Activated CD4-positive, alpha-beta T cell treated with anti-CD3 and anti-CD28 coated beads, Interleukin-2, amount 10 ng/mL, durations not matched to agents 7 days and 5 days (primary cell): Measurements from ENCODE around the gene SLC47A2. TPM values are rescaled to one million over a fixed set of nuclear protein-coding genes. Genes with fewer than 3 reads are reported as not detected.

Experiments
- CTCF ChIA-PET: fragments of 350-600 bp; sonication (Branson Sonifier 250); formaldehyde crosslinking; loops from one replicate; lab custom pipeline; 2021; ENCODE audit warnings: antibody characterized with exemption; lab: Charles Lee
- POLR2A ChIA-PET: fragments of 350-600 bp; sonication (Branson Sonifier 250); formaldehyde crosslinking; loops from one replicate; lab custom pipeline; 2021; ENCODE audit warnings: antibody characterized with exemption; lab: Charles Lee
- DNase-seq: peaks from one replicate; pipeline ENCODE4 v3.0.0-alpha.2; 2020
- H3K27ac Mint-ChIP-seq: one replicate; pipeline ENCODE4 v1.8.0; 2021; ENCODE audit warnings: mild to moderate bottlenecking, moderate library complexity, mixed read lengths
- H3K27me3 Mint-ChIP-seq: one replicate; pipeline ENCODE4 v1.8.0; 2021; ENCODE audit warnings: mixed read lengths
- H3K36me3 Mint-ChIP-seq: one replicate; pipeline ENCODE4 v1.8.0; 2021; ENCODE audit warnings: low read depth, mixed read lengths
- H3K4me1 Mint-ChIP-seq: one replicate; pipeline ENCODE4 v1.8.0; 2021; ENCODE audit warnings: mixed read lengths
- H3K4me3 Mint-ChIP-seq: one replicate; pipeline ENCODE4 v1.8.0; 2021; ENCODE audit warnings: mild to moderate bottlenecking, moderate library complexity, mixed read lengths
- H3K9me3 Mint-ChIP-seq: one replicate; pipeline ENCODE4 v1.8.0; 2021; ENCODE audit warnings: mixed read lengths
- total RNA-seq, 2 experiments: library from RNA; stranded (reverse); gene quantifications; one replicate each; pipeline ENCODE4 v1.2.3, GENCODE V29; 2021

Gene SLC47A2
- total RNA-seq, 2 experiments from 2014 or later = not detected

GRCh38 chr17:19647697-19648474, 68.5 kb downstream of the SLC47A2 start:
- Mint-ChIP-seq H3K9me3 (no peaks in the 10 kb centered on the region), H3K36me3 (peaks cover 3% of the 10 kb centered on the region), H3K4me3 (peak overlapping the region; percentile 92), H3K27ac (peak overlapping the region; percentile 91), H3K27me3 (peaks cover 6% of the 10 kb centered on the region), H3K4me1 (peaks cover 36% of the 10 kb centered on the region)
- DNase-seq = peak; percentile 35
- ChIA-PET CTCF (interaction anchor here (1.0 to 2.1 kb wide), 4 partner anchors 9 to 134 kb away, joined by 3 to 5 read pairs (median 4); no protein-coding TSS in a partner anchor), POLR2A (interaction anchor here (0.5 to 0.8 kb wide), 3 partner anchors 9 to 301 kb away, joined by 3 to 4 read pairs (median 3); partner anchors contain the start of gene B9D1)

DNA sequence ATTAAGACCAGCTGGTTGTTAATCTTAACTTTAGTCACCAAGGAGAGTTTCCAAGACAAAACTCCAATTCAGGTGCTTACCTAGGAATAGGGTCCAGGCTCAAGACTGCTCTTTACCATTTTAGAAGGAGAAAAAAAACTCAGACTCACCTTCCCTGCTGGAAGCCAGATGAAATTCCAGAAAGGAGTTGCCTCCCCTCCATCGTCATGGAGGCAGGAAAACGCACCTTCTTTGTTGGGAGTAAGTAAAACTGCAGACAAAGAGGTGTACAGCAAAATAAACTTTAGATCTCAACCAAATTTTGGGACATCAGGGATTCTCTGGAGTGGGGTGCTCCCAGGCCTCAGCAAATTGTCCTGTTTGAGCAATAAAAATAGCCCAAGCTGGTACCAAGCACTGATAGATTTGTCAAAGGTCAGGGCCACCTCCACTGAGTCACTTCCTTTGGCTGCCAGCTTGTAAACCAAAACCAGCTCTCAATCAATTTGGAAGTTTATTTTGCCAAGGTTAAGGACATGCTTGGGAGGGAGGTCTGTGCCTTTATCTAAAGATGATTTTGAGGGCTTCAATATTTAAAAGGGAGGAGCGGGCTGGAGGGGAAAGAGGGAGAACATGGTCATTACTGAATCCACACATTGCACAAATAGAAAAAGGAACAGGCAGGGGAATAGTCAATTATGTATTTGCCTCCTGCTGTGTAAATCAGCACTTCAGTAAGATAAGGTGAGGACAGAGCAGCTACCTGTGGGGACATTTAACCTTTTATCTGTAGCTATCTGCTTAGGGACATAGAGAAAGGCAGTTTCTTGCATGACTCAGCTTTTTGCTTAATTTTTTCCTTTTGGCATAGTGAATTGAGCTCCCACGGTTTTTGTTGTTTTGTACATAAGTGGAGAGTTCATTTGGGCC, 69.3 kb downstream of the SLC47A2 start:
- ChIA-PET POLR2A (interaction anchor here (0.6 kb wide), 1 partner anchor 284 kb away, joined by 3 read pairs; the partner anchor contains the start of gene B9D1), CTCF (interaction anchor here (0.6 to 2.1 kb wide), 5 partner anchors 8 to 134 kb away, joined by 3 to 5 read pairs (median 4); no protein-coding TSS in a partner anchor)
- H3K4me3 Mint-ChIP-seq = peak overlapping the region; percentile 92
- peaks cover 13% of the 10 kb centered on the region for H3K27me3 Mint-ChIP-seq
- H3K36me3 Mint-ChIP-seq = no peaks in the 10 kb centered on the region
- H3K4me1 Mint-ChIP-seq = peaks cover 43% of the 10 kb centered on the region
- peak overlapping the region; percentile 91 for H3K27ac Mint-ChIP-seq
- no peak for DNase-seq
- H3K9me3 Mint-ChIP-seq = no peaks in the 10 kb centered on the region

GRCh38 chr17:19645734-19646201, 70.6 kb downstream of the SLC47A2 start:
- Mint-ChIP-seq H3K4me1 (peaks cover 42% of the 10 kb centered on the region), H3K36me3 (no peaks in the 10 kb centered on the region), H3K9me3 (no peaks in the 10 kb centered on the region), H3K27me3 (peaks cover 23% of the 10 kb centered on the region), H3K27ac (no peak overlapping the region), H3K4me3 (no peak overlapping the region)
- POLR2A ChIA-PET = no interaction called here
- CTCF ChIA-PET = interaction anchor here (0.6 to 1.2 kb wide), 3 partner anchors 8 to 139 kb away, joined by 3 read pairs; no protein-coding TSS in a partner anchor
- peak; percentile 69 for DNase-seq

DNA sequence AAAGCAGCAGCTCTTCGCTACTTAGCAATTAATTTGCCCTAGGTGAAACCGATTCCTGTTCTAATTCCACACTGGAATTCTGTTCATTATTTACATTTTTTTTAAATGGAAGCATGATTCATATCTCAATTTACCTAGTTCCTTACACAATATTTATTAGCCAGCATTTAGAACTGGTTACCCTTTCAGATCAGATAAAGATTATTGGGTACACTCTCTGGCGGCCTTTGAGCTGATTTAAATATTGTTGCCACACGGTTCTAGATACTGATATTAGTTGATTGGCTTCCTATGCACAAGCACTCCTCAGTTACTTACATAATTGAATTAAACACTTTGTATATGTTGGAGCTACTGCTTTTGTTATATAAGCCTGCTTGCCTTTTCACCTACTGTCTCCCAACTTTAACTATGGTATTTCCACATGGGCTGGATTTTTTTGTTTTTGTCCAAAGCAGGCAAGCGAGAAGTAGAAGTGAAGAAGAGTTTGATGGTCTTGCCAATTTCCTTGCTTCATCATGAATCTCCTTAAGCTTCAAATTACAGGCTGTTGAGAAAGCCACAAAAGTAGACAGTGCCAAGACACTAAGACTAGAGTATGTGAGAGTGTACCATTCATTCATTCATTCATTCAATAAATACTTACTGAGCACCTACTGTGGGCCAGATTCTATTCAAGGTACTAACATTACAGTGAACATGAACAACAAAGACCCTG, 71.7 kb downstream of the SLC47A2 start:
- Mint-ChIP-seq H3K27ac (no peak overlapping the region), H3K36me3 (no peaks in the 10 kb centered on the region), H3K4me3 (no peak overlapping the region), H3K4me1 (peaks cover 38% of the 10 kb centered on the region), H3K27me3 (peaks cover 25% of the 10 kb centered on the region), H3K9me3 (no peaks in the 10 kb centered on the region)
- POLR2A ChIA-PET = no interaction called here
- CTCF ChIA-PET = interaction anchor here (0.7 to 1.2 kb wide), 2 partner anchors 9 to 10 kb away, joined by 3 read pairs; no protein-coding TSS in a partner anchor
- DNase-seq = no peak

- Mint-ChIP-seq H3K4me1 (peaks cover 24% of the 10 kb centered on the region), H3K4me3 (no peak overlapping the region), H3K27ac (no peak overlapping the region), H3K36me3 (no peaks in the 10 kb centered on the region), H3K27me3 (peaks cover 36% of the 10 kb centered on the region), H3K9me3 (no peaks in the 10 kb centered on the region)
- DNase-seq = no peak
- ChIA-PET POLR2A (no interaction called here), CTCF (interaction anchor here (1.4 kb wide), 1 partner anchor 12 kb away, joined by 3 read pairs; no protein-coding TSS in a partner anchor)
Observed at GRCh38 chr17:19642373-19642893, 74.0 kb downstream of the SLC47A2 start.

DNA sequence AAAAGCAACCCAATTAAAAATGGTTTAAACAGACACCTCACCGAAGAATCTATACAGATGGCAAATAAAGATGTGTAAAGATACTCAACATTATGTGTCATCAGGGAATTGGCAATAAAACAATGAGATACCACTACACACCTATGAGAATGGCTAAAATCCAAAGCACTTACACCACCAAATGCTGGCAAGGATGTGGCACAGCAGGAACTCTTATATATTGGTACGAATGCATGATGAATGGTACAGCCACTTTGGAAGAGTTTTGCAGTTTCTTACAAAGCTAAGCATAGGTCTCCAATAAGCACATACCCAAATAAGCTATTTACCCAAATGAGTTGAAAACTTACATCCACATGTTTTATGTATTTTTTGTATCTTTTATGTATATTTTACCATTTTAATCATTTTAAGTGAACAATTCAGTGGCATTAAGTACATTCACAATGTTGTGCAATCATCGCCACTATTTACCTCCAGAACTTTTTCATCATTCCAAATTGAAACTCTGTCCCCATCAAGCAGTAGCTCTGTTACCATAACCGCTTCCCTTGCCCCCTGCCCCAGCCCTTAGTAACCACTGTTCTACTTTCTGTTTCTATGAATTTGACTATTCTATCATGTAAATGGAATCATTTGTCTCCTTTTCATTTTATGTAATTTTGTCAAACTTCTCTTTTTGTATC, 74.6 kb downstream of the SLC47A2 start:
- no peak overlapping the region for H3K4me3 Mint-ChIP-seq
- ChIA-PET POLR2A (no interaction called here), CTCF (interaction anchor here (1.4 kb wide), 1 partner anchor 12 kb away, joined by 3 read pairs; no protein-coding TSS in a partner anchor)
- peaks cover 37% of the 10 kb centered on the region for H3K27me3 Mint-ChIP-seq
- no peaks in the 10 kb centered on the region for H3K36me3 Mint-ChIP-seq
- H3K27ac Mint-ChIP-seq = no peak overlapping the region
- no peaks in the 10 kb centered on the region for H3K9me3 Mint-ChIP-seq
- DNase-seq = no peak
- peaks cover 18% of the 10 kb centered on the region for H3K4me1 Mint-ChIP-seq

DNA sequence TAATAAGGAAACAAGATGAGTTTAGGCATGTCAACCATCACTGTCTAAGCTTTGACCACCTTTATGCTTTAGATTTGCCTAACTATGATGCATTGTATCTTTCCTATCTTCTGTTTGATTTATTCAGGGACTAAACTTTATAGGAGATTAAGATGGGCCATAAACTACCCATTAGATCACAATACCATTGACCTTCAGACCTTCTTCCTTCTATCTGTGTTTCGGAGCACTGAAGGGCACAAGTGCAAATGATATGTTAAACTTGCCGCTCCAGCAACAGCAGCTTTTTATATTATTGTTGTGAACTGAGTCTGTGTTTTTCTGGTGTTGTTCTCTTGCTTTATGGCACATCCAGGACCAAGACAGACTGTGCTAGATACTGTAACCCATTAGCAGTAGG, 84.5 kb downstream of the SLC47A2 start:
- H3K27ac Mint-ChIP-seq = no peak overlapping the region
- peaks cover 17% of the 10 kb centered on the region for H3K27me3 Mint-ChIP-seq
- H3K36me3 Mint-ChIP-seq = no peaks in the 10 kb centered on the region
- no peaks in the 10 kb centered on the region for H3K9me3 Mint-ChIP-seq
- H3K4me1 Mint-ChIP-seq = no peaks in the 10 kb centered on the region
- ChIA-PET POLR2A (no interaction called here), CTCF (no interaction called here)
- DNase-seq = no peak
- H3K4me3 Mint-ChIP-seq = no peak overlapping the region

- ChIA-PET CTCF (no interaction called here), POLR2A (no interaction called here)
- H3K4me3 Mint-ChIP-seq = no peak overlapping the region
Observed at GRCh38 chr17:19630661-19631060, 85.7 kb downstream of the SLC47A2 start.

DNA sequence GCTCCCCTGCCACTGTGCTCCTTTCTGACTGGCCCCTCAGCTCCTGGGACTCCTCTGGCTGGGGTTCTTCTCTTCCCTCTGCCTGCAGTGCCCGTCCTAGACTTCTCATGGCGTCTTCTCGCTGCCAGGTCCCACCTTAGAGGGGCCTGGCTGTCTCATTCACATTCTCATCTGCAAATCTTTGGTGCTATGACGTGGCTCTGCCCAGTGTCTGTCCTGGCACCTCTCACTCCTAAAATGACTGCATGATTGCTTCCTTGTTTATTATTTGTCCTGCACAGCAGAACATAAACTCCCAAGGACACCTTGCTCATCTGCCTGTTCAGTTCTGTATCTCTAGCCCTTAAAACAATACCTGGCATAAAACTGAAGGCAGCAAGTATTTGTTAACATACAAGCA, 86.3 kb downstream of the SLC47A2 start:
- Mint-ChIP-seq H3K27me3 (peaks cover 15% of the 10 kb centered on the region), H3K36me3 (no peaks in the 10 kb centered on the region), H3K4me1 (no peaks in the 10 kb centered on the region), H3K27ac (no peak overlapping the region), H3K9me3 (no peaks in the 10 kb centered on the region), H3K4me3 (no peak overlapping the region)
- DNase-seq = no peak
- ChIA-PET CTCF (no interaction called here), POLR2A (no interaction called here)

More at GRCh38 chr17:19630661-19631060, 85.7 kb downstream of the SLC47A2 start:
- Mint-ChIP-seq H3K9me3 (no peaks in the 10 kb centered on the region), H3K4me1 (no peaks in the 10 kb centered on the region), H3K27ac (no peak overlapping the region), H3K27me3 (peaks cover 15% of the 10 kb centered on the region), H3K36me3 (no peaks in the 10 kb centered on the region)
- no peak for DNase-seq

DNA sequence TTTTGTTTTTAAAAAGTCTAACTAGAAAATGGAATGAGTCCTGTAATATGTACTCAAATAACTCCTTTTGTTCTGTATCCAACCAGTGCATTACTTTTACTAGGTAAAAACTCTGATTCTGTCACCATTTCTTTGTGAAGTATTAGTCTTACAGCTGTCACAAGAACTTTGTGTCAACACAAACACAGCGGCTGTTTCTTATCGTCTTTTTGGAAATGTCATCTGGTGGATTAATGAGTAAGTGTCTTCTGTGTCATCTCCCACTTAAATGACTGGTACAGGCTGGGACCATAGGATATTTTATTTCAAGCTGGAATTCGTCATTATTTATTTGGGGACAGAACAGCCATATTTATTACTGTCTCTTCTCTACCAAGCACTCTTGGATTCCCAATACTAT, 86.9 kb downstream of the SLC47A2 start:
- CTCF ChIA-PET = no interaction called here
- DNase-seq = no peak

More for the DNA sequence above, 86.9 kb downstream of the SLC47A2 start:
- Mint-ChIP-seq H3K36me3 (no peaks in the 10 kb centered on the region), H3K9me3 (no peaks in the 10 kb centered on the region), H3K4me3 (no peak overlapping the region), H3K27ac (no peak overlapping the region), H3K27me3 (peaks cover 16% of the 10 kb centered on the region), H3K4me1 (no peaks in the 10 kb centered on the region)
- POLR2A ChIA-PET = no interaction called here
